Measurements from ENCODE around the gene WT1. TPM values are rescaled to one million over a fixed set of nuclear protein-coding genes. Genes with fewer than 3 reads are reported as not detected.
A peak's percentile ranks its signal among the peaks of the same experiment; 100 is the strongest.

The WT1 gene
- total and polyA plus RNA-seq, 2 donors from 2014 or later: 0.66 to 15.0 TPM

- no peaks in the 10 kb centered on the region for H3K4me1 ChIP-seq (ENCODE audit: control insufficient read depth in 2 of 3, insufficient read depth in 2 of 3, low read depth in 1 of 3, low read length in 3 of 3)
- DNase-seq (peak in 2 of 5 donors; percentile 59), FAIRE-seq (no peak)
- H3K9me3 ChIP-seq (ENCODE audit: control insufficient read depth in 2 of 3, insufficient read depth in 1 of 3, low read length in 3 of 3): no peaks in the 10 kb centered on the region
- no peak overlapping the region for H3K4me3 ChIP-seq (ENCODE audit: low read length in 3 of 3)
- H3K27me3 ChIP-seq (ENCODE audit: control insufficient read depth, insufficient read depth, low read length): peaks cover 12% of the 10 kb centered on the region
- TF ChIP-seq CTCF (IDR thresholded peaks at IDR 0.05; ENCODE audit: borderline replicate concordance, extremely low read depth, insufficient read depth): no peak
- H3K9ac ChIP-seq (ENCODE audit: low read length in 3 of 3): no peak overlapping the region
- intact Hi-C loops (cut with DNase I): no loop called here
- H3K36me3 ChIP-seq (ENCODE audit: control insufficient read depth in 2 of 3, insufficient read depth in 3 of 3, low read length in 3 of 3): no peaks in the 10 kb centered on the region
- H3K27ac ChIP-seq (ENCODE audit: low read depth in 2 of 2, low read length in 2 of 2): no peak overlapping the region
Measured at GRCh38 chr11:32440916-32441315, 5.6 kb upstream of the WT1 start.

- Histone ChIP-seq H3K4me1 (ENCODE audit: control insufficient read depth in 2 of 3, insufficient read depth in 2 of 3, low read depth in 1 of 3, low read length in 3 of 3) (peaks cover 0 to 3% (median 0%) of the 10 kb centered on the region in 3 donors), H3K9ac (ENCODE audit: low read length in 3 of 3) (peak overlapping the region in 1 of 3 donors; percentile 0), H3K36me3 (ENCODE audit: control insufficient read depth in 2 of 3, insufficient read depth in 3 of 3, low read length in 3 of 3) (no peaks in the 10 kb centered on the region), H3K4me3 (ENCODE audit: low read length in 3 of 3) (no peak overlapping the region), H3K9me3 (ENCODE audit: control insufficient read depth in 2 of 3, insufficient read depth in 1 of 3, low read length in 3 of 3) (no peaks in the 10 kb centered on the region), H3K27ac (ENCODE audit: low read depth in 2 of 2, low read length in 2 of 2) (no peak overlapping the region), H3K27me3 (ENCODE audit: control insufficient read depth, insufficient read depth, low read length) (peaks cover 12% of the 10 kb centered on the region)
- no peak for FAIRE-seq
- peak in 1 of 5 donors; percentile 62 for DNase-seq
- no peak for TF ChIP-seq CTCF (IDR thresholded peaks at IDR 0.05; ENCODE audit: borderline replicate concordance, extremely low read depth, insufficient read depth)
- intact Hi-C loops (cut with DNase I): no loop called here
Measured at GRCh38 chr11:32440312-32440908, 5.1 kb upstream of the WT1 start.

GRCh38 chr11:32439501-32440210 lies 4.3 kb upstream of the WT1 start:
- peak overlapping the region in 1 of 3 donors; percentile 20 for H3K9ac ChIP-seq (ENCODE audit: low read length in 3 of 3)
- TF ChIP-seq CTCF (IDR thresholded peaks at IDR 0.05; ENCODE audit: borderline replicate concordance, extremely low read depth, insufficient read depth): no peak
- no peaks in the 10 kb centered on the region for H3K36me3 ChIP-seq (ENCODE audit: control insufficient read depth in 2 of 3, insufficient read depth in 3 of 3, low read length in 3 of 3)
- intact Hi-C loops (cut with DNase I): no loop called here
- no peak for FAIRE-seq
- peak in 4 of 5 donors; percentile 50 to 73 (median 64) for DNase-seq
- peaks cover 12% of the 10 kb centered on the region for H3K27me3 ChIP-seq (ENCODE audit: control insufficient read depth, insufficient read depth, low read length)
- no peak overlapping the region for H3K27ac ChIP-seq (ENCODE audit: low read depth in 2 of 2, low read length in 2 of 2)
- H3K9me3 ChIP-seq (ENCODE audit: control insufficient read depth in 2 of 3, insufficient read depth in 1 of 3, low read length in 3 of 3): no peaks in the 10 kb centered on the region
- H3K4me1 ChIP-seq (ENCODE audit: control insufficient read depth in 2 of 3, insufficient read depth in 2 of 3, low read depth in 1 of 3, low read length in 3 of 3): peaks cover 0 to 3% (median 0%) of the 10 kb centered on the region in 3 donors
- H3K4me3 ChIP-seq (ENCODE audit: low read length in 3 of 3): peak overlapping the region in 1 of 3 donors; percentile 42
